Measurements from ENCODE around the gene FAM13A.

The FAM13A gene

DNA sequence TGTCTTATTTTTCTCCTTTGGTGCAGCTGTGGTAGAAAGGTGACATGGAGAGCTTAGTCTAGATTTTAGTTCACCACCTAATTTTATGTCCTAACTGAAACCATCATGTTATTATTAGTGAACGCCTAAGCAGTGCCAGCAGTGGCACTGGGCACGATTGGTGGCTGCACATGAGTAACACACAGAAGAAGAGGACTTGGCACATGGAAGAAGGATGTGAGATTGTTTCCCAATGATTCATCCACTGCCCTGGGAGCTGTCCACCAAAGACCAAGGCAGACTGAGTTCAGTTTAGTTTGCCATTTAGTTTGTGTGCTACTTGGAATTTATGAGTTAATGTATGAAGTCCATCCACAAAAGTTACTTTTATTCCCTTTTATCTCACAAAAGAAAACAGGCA lies 291.3 kb downstream of the FAM13A start:
- Histone ChIP-seq H3K4me3 (ENCODE audit: low read depth in 1 of 5, low read length in 5 of 5) (no peak overlapping the region), H3K9ac (ENCODE audit: low read length in 5 of 5) (no peak overlapping the region), H3K27me3 (ENCODE audit: control insufficient read depth in 5 of 5, insufficient read depth in 4 of 5, low read length in 5 of 5) (no peaks in the 10 kb centered on the region), H3K27ac (ENCODE audit: low read depth, low read length) (peak overlapping the region; percentile 18), H3K9me3 (ENCODE audit: control insufficient read depth in 5 of 5, low read length in 5 of 5) (no peaks in the 10 kb centered on the region), H3K4me1 (ENCODE audit: control insufficient read depth in 5 of 5, insufficient read depth in 5 of 5, low read length in 5 of 5) (peaks cover 0 to 10% (median 0%) of the 10 kb centered on the region in 5 donors), H3K36me3 (ENCODE audit: control insufficient read depth in 5 of 5, insufficient read depth in 5 of 5, low read length in 5 of 5) (peaks cover 33 to 73% (median 44%) of the 10 kb centered on the region in 5 donors)

DNA sequence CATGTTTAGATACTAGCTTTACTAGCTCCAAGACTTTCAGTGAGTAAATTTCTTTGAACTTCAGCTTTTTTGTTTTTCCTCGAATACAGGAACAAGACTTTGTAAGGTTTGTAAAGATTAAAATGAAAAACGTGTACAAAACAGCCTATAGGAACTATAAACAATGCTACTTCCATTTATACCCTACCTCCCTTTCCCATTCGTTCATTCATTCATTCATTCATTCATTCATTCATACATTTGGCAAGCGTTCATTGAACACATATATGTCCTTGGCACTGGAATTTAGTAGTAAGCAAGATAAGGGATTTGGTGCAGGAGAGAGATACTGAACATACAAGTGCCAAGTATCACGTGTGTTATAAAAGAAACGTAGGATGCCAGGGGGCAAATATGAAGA lies 293.9 kb downstream of the FAM13A start:
- no peaks in the 10 kb centered on the region for H3K9me3 ChIP-seq (ENCODE audit: control insufficient read depth in 5 of 5, low read length in 5 of 5)
- H3K27ac ChIP-seq (ENCODE audit: low read depth, low read length) = peak overlapping the region; percentile 7
- no peaks in the 10 kb centered on the region for H3K27me3 ChIP-seq (ENCODE audit: control insufficient read depth in 5 of 5, insufficient read depth in 4 of 5, low read length in 5 of 5)
- H3K9ac ChIP-seq (ENCODE audit: low read length in 5 of 5) = no peak overlapping the region
- H3K36me3 ChIP-seq (ENCODE audit: control insufficient read depth in 5 of 5, insufficient read depth in 5 of 5, low read length in 5 of 5) = peaks cover 36 to 63% (median 41%) of the 10 kb centered on the region in 5 donors
- H3K4me1 ChIP-seq (ENCODE audit: control insufficient read depth in 5 of 5, insufficient read depth in 5 of 5, low read length in 5 of 5) = peaks cover 6 to 28% (median 19%) of the 10 kb centered on the region in 5 donors
- no peak overlapping the region for H3K4me3 ChIP-seq (ENCODE audit: low read depth in 1 of 5, low read length in 5 of 5)

- no peaks in the 10 kb centered on the region for H3K9me3 ChIP-seq (ENCODE audit: control insufficient read depth in 5 of 5, low read length in 5 of 5)
- no peak overlapping the region for H3K9ac ChIP-seq (ENCODE audit: low read length in 5 of 5)
- peak overlapping the region; percentile 7 for H3K27ac ChIP-seq (ENCODE audit: low read depth, low read length)
- H3K4me1 ChIP-seq (ENCODE audit: control insufficient read depth in 5 of 5, insufficient read depth in 5 of 5, low read length in 5 of 5) = peaks cover 6 to 38% (median 27%) of the 10 kb centered on the region in 5 donors
- H3K36me3 ChIP-seq (ENCODE audit: control insufficient read depth in 5 of 5, insufficient read depth in 5 of 5, low read length in 5 of 5) = peaks cover 29 to 57% (median 38%) of the 10 kb centered on the region in 5 donors
- H3K27me3 ChIP-seq (ENCODE audit: control insufficient read depth in 5 of 5, insufficient read depth in 4 of 5, low read length in 5 of 5) = no peaks in the 10 kb centered on the region
- H3K4me3 ChIP-seq (ENCODE audit: low read depth in 1 of 5, low read length in 5 of 5) = no peak overlapping the region
Observed at GRCh38 chr4:88761861-88762523, 295.0 kb downstream of the FAM13A start.

DNA sequence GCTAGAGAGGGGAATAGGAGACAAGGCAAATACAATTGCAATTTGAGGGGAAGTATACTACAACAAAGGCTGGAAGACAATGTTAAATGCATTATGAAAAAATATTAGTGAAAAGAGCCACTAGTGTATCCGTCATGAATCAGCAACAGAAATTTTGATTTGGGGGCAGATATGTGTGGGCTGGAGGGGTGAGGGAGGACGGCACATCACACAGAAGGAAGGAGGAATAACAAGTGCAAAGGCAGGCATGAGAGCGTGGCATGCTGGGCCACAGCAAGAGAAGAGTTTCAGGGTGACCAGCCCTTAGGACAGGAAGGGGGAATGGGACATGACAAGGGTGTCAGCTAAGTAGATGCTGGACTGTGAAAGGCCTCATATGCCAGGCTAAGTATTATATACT lies 295.6 kb downstream of the FAM13A start:
- H3K4me1 ChIP-seq (ENCODE audit: control insufficient read depth in 5 of 5, insufficient read depth in 5 of 5, low read length in 5 of 5) = peaks cover 6 to 42% (median 30%) of the 10 kb centered on the region in 5 donors
- H3K27ac ChIP-seq (ENCODE audit: low read depth, low read length) = no peak overlapping the region
- no peaks in the 10 kb centered on the region for H3K9me3 ChIP-seq (ENCODE audit: control insufficient read depth in 5 of 5, low read length in 5 of 5)
- no peaks in the 10 kb centered on the region for H3K27me3 ChIP-seq (ENCODE audit: control insufficient read depth in 5 of 5, insufficient read depth in 4 of 5, low read length in 5 of 5)
- no peak overlapping the region for H3K4me3 ChIP-seq (ENCODE audit: low read depth in 1 of 5, low read length in 5 of 5)
- no peak overlapping the region for H3K9ac ChIP-seq (ENCODE audit: low read length in 5 of 5)
- H3K36me3 ChIP-seq (ENCODE audit: control insufficient read depth in 5 of 5, insufficient read depth in 5 of 5, low read length in 5 of 5) = peaks cover 22 to 51% (median 34%) of the 10 kb centered on the region in 5 donors

DNA sequence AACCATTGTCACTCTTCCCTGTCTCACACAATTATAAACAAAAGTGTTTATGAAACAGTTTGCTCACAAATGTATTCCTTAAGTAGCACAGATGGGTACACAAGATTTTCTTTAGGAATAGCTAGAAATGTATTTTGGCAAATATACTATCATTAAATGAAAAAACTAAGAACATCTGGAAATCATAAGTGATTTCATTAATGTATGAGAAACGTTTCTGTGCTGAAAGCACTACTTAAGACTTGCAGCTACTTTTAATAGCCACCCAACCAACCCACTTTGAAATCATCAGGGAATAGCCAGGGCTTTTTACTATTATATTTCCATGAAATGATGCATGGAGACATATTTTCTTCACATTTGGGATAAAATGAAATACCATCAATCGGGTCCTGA lies 297.1 kb downstream of the FAM13A start:
- Histone ChIP-seq H3K9me3 (ENCODE audit: control insufficient read depth in 5 of 5, low read length in 5 of 5) (no peaks in the 10 kb centered on the region), H3K4me3 (ENCODE audit: low read depth in 1 of 5, low read length in 5 of 5) (no peak overlapping the region), H3K27me3 (ENCODE audit: control insufficient read depth in 5 of 5, insufficient read depth in 4 of 5, low read length in 5 of 5) (no peaks in the 10 kb centered on the region), H3K9ac (ENCODE audit: low read length in 5 of 5) (no peak overlapping the region), H3K36me3 (ENCODE audit: control insufficient read depth in 5 of 5, insufficient read depth in 5 of 5, low read length in 5 of 5) (peaks cover 17 to 49% (median 28%) of the 10 kb centered on the region in 5 donors), H3K27ac (ENCODE audit: low read depth, low read length) (peak overlapping the region; percentile 82), H3K4me1 (ENCODE audit: control insufficient read depth in 5 of 5, insufficient read depth in 5 of 5, low read length in 5 of 5) (peaks cover 6 to 45% (median 31%) of the 10 kb centered on the region in 5 donors)

DNA sequence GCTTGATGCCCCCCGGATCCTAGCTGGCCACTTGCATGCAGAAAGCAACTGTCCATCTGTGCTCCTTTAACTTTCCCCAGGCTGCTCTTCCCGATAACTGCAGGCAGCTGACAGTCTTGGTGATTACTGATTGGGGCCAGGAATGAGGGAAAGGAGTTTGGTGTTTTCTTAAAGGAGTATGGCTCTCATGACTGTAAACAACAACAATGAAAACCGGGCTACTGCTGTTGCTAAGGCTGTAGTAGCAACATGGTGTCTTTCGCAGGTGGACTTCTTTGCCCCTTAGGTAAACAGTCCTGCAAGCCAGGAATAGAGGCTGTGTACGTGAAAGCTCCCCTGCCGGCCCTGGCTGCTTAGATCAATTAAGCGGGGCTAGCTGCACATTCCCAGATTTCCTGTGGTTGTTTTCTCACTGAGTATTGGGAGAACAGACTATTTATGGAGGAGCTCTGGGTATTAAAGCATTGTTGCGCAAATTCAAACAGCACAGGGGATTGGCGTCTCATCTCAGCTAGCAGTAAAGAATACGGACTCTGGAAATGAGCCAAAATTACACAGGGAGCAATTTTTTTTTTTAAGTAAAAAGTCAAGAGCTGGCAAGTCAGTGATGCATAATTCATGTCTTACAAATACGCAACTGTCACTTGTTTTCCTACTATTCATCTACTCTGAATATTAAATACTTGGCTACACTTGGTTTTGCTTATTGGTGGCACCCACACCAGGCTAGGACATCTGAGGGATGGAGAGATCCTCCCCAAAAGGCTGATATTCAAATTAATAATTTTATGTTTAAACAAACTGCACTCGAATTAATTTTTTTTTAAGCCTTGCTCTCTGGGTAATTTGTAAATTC lies 297.7 kb downstream of the FAM13A start:
- Histone ChIP-seq H3K4me1 (ENCODE audit: control insufficient read depth in 5 of 5, insufficient read depth in 5 of 5, low read length in 5 of 5) (peaks cover 6 to 51% (median 31%) of the 10 kb centered on the region in 5 donors), H3K9ac (ENCODE audit: low read length in 5 of 5) (peak overlapping the region in 4 of 5 donors; percentile 38 to 50 (median 42)), H3K36me3 (ENCODE audit: control insufficient read depth in 5 of 5, insufficient read depth in 5 of 5, low read length in 5 of 5) (peaks cover 12 to 43% (median 29%) of the 10 kb centered on the region in 5 donors), H3K27ac (ENCODE audit: low read depth, low read length) (peak overlapping the region; percentile 82), H3K27me3 (ENCODE audit: control insufficient read depth in 5 of 5, insufficient read depth in 4 of 5, low read length in 5 of 5) (no peaks in the 10 kb centered on the region), H3K4me3 (ENCODE audit: low read depth in 1 of 5, low read length in 5 of 5) (peak overlapping the region; percentile 55 to 62 (median 58)), H3K9me3 (ENCODE audit: control insufficient read depth in 5 of 5, low read length in 5 of 5) (no peaks in the 10 kb centered on the region)

GRCh38 chr4:88758264-88758663 lies 298.7 kb downstream of the FAM13A start:
- H3K9ac ChIP-seq (ENCODE audit: low read length in 5 of 5) = peak overlapping the region in 3 of 5 donors; percentile 44 to 55 (median 50)
- no peaks in the 10 kb centered on the region for H3K27me3 ChIP-seq (ENCODE audit: control insufficient read depth in 5 of 5, insufficient read depth in 4 of 5, low read length in 5 of 5)
- peaks cover 12 to 44% (median 29%) of the 10 kb centered on the region in 5 donors for H3K36me3 ChIP-seq (ENCODE audit: control insufficient read depth in 5 of 5, insufficient read depth in 5 of 5, low read length in 5 of 5)
- H3K9me3 ChIP-seq (ENCODE audit: control insufficient read depth in 5 of 5, low read length in 5 of 5) = no peaks in the 10 kb centered on the region
- peaks cover 6 to 60% (median 39%) of the 10 kb centered on the region in 5 donors for H3K4me1 ChIP-seq (ENCODE audit: control insufficient read depth in 5 of 5, insufficient read depth in 5 of 5, low read length in 5 of 5)
- peak overlapping the region; percentile 82 for H3K27ac ChIP-seq (ENCODE audit: low read depth, low read length)
- peak overlapping the region; percentile 55 to 62 (median 58) for H3K4me3 ChIP-seq (ENCODE audit: low read depth in 1 of 5, low read length in 5 of 5)

GRCh38 chr4:88757776-88758175 lies 299.2 kb downstream of the FAM13A start:
- H3K27ac ChIP-seq (ENCODE audit: low read depth, low read length) = peak overlapping the region; percentile 82
- H3K4me1 ChIP-seq (ENCODE audit: control insufficient read depth in 5 of 5, insufficient read depth in 5 of 5, low read length in 5 of 5) = peaks cover 6 to 63% (median 42%) of the 10 kb centered on the region in 5 donors
- H3K4me3 ChIP-seq (ENCODE audit: low read depth in 1 of 5, low read length in 5 of 5) = peak overlapping the region; percentile 22 to 62 (median 58)
- no peaks in the 10 kb centered on the region for H3K27me3 ChIP-seq (ENCODE audit: control insufficient read depth in 5 of 5, insufficient read depth in 4 of 5, low read length in 5 of 5)
- no peaks in the 10 kb centered on the region for H3K9me3 ChIP-seq (ENCODE audit: control insufficient read depth in 5 of 5, low read length in 5 of 5)
- peaks cover 15 to 43% (median 34%) of the 10 kb centered on the region in 5 donors for H3K36me3 ChIP-seq (ENCODE audit: control insufficient read depth in 5 of 5, insufficient read depth in 5 of 5, low read length in 5 of 5)
- peak overlapping the region in 3 of 5 donors; percentile 7 to 55 (median 48) for H3K9ac ChIP-seq (ENCODE audit: low read length in 5 of 5)

GRCh38 chr4:88757067-88757466 lies 299.9 kb downstream of the FAM13A start:
- Histone ChIP-seq H3K4me3 (ENCODE audit: low read depth in 1 of 5, low read length in 5 of 5) (no peak overlapping the region), H3K27me3 (ENCODE audit: control insufficient read depth in 5 of 5, insufficient read depth in 4 of 5, low read length in 5 of 5) (no peaks in the 10 kb centered on the region), H3K9ac (ENCODE audit: low read length in 5 of 5) (peak overlapping the region in 2 of 5 donors; percentile 47 to 55), H3K9me3 (ENCODE audit: control insufficient read depth in 5 of 5, low read length in 5 of 5) (no peaks in the 10 kb centered on the region), H3K27ac (ENCODE audit: low read depth, low read length) (peak overlapping the region; percentile 82), H3K4me1 (ENCODE audit: control insufficient read depth in 5 of 5, insufficient read depth in 5 of 5, low read length in 5 of 5) (peaks cover 6 to 69% (median 47%) of the 10 kb centered on the region in 5 donors), H3K36me3 (ENCODE audit: control insufficient read depth in 5 of 5, insufficient read depth in 5 of 5, low read length in 5 of 5) (peaks cover 10 to 42% (median 31%) of the 10 kb centered on the region in 5 donors)
